DOHH2 (cell line): ENCODE data around the gene CCDC9.
A peak's percentile ranks its signal among the peaks of the same experiment; 100 is the strongest.
"Not testable (repeated sequence)": the region's sequence is repeated elsewhere in the genome, so short reads cannot be mapped to it uniquely, and the experiment has no call there.

Source experiments
- H3F3A ChIP-seq: fragments of 200-600 bp; sonication (generic), shearing (Covaris generic); 2 replicates; pipeline ENCODE4 v1.6.0; 2016; ENCODE audit warnings: antibody characterized with exemption, mild to moderate bottlenecking; ENCODE audit not compliant: control insufficient read depth, insufficient read depth
- H3K27ac ChIP-seq: fragments of 200-600 bp; sonication (generic); 2 replicates; pipeline ENCODE4 v1.5.1; 2014; ENCODE audit warnings: low read depth, mild to moderate bottlenecking, low read length, moderate library complexity
- H3K27me3 ChIP-seq: fragments of 200-600 bp; sonication (generic); 2 replicates; pipeline ENCODE4 v1.6.1; 2014; ENCODE audit warnings: mild to moderate bottlenecking, low read length, mixed read lengths; ENCODE audit not compliant: control insufficient read depth
- H3K36me3 ChIP-seq: fragments of 200-600 bp; sonication (generic); 2 replicates; pipeline ENCODE4 v1.6.1; 2014; ENCODE audit warnings: mild to moderate bottlenecking, low read length, moderate library complexity, mixed read lengths; ENCODE audit not compliant: control insufficient read depth
- H3K4me1 ChIP-seq: fragments of 200-600 bp; sonication (generic); 2 replicates; pipeline ENCODE4 v1.6.1; 2014; ENCODE audit warnings: mild to moderate bottlenecking, low read length, mixed read lengths; ENCODE audit not compliant: control insufficient read depth
- H3K4me2 ChIP-seq: fragments of 200-600 bp; sonication (generic); 2 replicates; pipeline ENCODE4 v1.6.0; 2014; ENCODE audit warnings: mild to moderate bottlenecking, low read length, moderate library complexity
- H3K4me3 ChIP-seq: fragments of 200-600 bp; sonication (generic); 2 replicates; pipeline ENCODE4 v1.5.1; 2014; ENCODE audit warnings: mild to moderate bottlenecking, low read length, mixed read lengths
- H3K79me2 ChIP-seq: fragments of 200-600 bp; sonication (generic); 2 replicates; pipeline ENCODE4 v1.6.1; 2014; ENCODE audit warnings: mild to moderate bottlenecking, low read length, mixed read lengths; ENCODE audit not compliant: control insufficient read depth
- H3K9me2 ChIP-seq: fragments of 200-600 bp; sonication (generic); replicated peaks from 2 replicates; pipeline ENCODE4 v1.6.1; 2014; ENCODE audit warnings: mild to moderate bottlenecking, low read length, mixed read lengths; ENCODE audit not compliant: control insufficient read depth
- H3K9me3 ChIP-seq: fragments of 200-600 bp; sonication (generic); 2 replicates; pipeline ENCODE4 v1.6.1; 2014; ENCODE audit warnings: antibody characterized with exemption, low read length, mixed read lengths; ENCODE audit not compliant: control insufficient read depth, insufficient read depth
- H4K20me1 ChIP-seq: fragments of 200-600 bp; sonication (generic); 2 replicates; pipeline ENCODE4 v1.6.0; 2014; ENCODE audit warnings: low read depth, mild to moderate bottlenecking, antibody characterized with exemption, low read length, moderate library complexity; ENCODE audit not compliant: control insufficient read depth, insufficient read depth
- EZH2phosphoT487 ChIP-seq: fragments of 200-600 bp; sonication (generic); IDR thresholded peaks from 2 replicates; pipeline ENCODE4 v1.6.1; 2017; ENCODE audit warnings: borderline replicate concordance, mild to moderate bottlenecking, antibody characterized with exemption, low read length, moderate library complexity, mixed read lengths
- TF ChIP-seq, protein P1 (sequence below): fragments of 200-600 bp; sonication (generic); IDR thresholded peaks from one replicate; pipeline ENCODE4 v1.5.1; 2014; ENCODE audit warnings: antibody characterized with exemption, mild to moderate bottlenecking, low read depth, low read length; ENCODE audit not compliant: poor library complexity, severe bottlenecking

CCDC9 gene

DNA sequence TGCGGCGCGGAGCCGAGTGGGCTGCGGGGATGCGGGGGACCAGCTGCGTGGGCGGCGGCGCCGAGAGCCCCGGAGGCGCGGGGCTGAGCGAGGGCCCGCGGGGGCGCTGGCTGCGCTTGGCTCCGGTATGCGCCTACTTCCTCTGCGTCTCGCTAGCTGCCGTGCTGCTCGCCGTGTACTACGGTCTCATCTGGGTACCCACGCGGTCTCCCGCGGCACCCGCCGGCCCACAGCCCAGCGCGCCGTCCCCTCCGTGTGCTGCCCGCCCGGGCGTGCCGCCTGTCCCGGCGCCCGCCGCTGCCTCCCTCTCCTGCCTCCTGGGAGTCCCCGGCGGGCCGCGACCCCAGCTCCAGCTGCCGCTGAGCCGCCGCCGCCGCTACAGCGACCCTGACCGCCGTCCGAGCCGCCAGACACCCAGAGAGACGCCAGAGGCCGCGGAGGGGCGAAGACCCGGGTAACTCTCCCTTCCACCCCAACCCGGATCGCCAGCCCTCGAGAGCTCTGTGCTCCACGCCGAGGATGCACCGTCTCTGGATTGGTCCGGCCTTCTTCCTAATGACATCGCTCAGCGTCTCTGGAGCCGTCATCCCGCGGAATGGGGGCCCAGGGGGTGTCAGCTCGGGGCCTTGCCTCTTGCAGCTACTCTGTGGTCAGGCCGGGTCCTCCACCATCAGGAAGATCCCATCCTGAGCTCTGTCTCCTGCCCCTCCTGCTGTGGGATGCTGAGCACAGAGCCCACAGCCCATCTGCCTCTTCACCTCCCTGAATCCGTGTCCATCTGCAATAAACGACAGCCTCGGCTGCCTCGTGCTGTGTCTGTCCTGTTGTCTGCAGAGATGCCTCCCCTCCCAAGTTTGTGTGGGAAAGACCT, 18.8 kb downstream of the CCDC9 start:
- Histone ChIP-seq H3K36me3 (peaks cover 11% of the 10 kb centered on the region), H4K20me1 (no peaks in the 10 kb centered on the region; the same call in 1 of the 2 replicates), H3K27me3 (no peaks in the 10 kb centered on the region), H3K4me2 (peak overlapping the region; percentile 94), H3K9me2 (no peaks in the 10 kb centered on the region), H3K9me3 (no peaks in the 10 kb centered on the region), H3K79me2 (peaks cover 17% of the 10 kb centered on the region), H3F3A (0 out of 2 replicates have a peak, but pooled peaks cover 2% of the 10 kb centered on the region), H3K4me3 (peak overlapping the region; percentile 84), H3K27ac (no peak overlapping the region), H3K4me1 (peaks cover 36% of the 10 kb centered on the region)
- TF ChIP-seq, protein P1, sequence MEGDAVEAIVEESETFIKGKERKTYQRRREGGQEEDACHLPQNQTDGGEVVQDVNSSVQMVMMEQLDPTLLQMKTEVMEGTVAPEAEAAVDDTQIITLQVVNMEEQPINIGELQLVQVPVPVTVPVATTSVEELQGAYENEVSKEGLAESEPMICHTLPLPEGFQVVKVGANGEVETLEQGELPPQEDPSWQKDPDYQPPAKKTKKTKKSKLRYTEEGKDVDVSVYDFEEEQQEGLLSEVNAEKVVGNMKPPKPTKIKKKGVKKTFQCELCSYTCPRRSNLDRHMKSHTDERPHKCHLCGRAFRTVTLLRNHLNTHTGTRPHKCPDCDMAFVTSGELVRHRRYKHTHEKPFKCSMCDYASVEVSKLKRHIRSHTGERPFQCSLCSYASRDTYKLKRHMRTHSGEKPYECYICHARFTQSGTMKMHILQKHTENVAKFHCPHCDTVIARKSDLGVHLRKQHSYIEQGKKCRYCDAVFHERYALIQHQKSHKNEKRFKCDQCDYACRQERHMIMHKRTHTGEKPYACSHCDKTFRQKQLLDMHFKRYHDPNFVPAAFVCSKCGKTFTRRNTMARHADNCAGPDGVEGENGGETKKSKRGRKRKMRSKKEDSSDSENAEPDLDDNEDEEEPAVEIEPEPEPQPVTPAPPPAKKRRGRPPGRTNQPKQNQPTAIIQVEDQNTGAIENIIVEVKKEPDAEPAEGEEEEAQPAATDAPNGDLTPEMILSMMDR, result no peak
- TF ChIP-seq EZH2phosphoT487, result no peak

DNA sequence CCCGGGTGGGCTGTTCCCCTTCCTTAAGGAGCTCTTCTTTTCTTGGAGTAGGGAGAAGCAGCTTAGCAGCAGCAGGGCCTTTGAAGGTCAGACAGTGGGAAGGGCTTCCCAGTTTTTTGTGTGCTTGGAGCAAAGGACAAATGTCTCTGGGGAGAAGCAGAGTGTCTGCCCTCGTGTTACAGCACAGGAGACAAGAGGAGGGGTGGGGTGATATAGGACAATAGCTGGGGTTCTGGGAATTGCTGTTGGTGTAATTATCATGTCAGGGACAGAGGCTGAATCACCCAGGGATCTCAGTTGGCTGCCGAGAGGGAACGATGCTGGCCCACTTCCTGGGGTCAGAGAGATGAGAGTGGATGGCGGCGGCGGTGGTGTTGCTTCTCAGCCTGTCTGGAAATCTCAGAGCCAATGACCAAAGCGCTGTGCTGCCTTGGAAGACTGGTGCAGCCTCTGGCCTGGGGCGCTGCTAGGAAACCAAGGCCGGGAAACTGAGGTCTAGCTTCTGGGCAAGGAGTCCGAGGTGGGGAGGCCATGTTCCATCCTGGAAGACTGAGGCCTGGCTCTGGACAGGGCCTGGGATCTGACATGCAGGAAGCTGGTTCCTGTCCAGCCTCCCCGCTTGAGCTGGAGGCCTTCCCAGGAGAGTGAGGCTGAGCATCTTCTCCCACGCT, 19.6 kb downstream of the CCDC9 start:
- peak overlapping the region; percentile 94 for H3K4me2 ChIP-seq
- peaks cover 10% of the 10 kb centered on the region for H3K36me3 ChIP-seq
- TF ChIP-seq EZH2phosphoT487, result no peak
- no peaks in the 10 kb centered on the region for H3K9me3 ChIP-seq
- no peak overlapping the region for H3K27ac ChIP-seq
- 0 out of 2 replicates have a peak, but pooled peaks cover 2% of the 10 kb centered on the region for H3F3A ChIP-seq
- H3K9me2 ChIP-seq, result no peaks in the 10 kb centered on the region
- peaks cover 17% of the 10 kb centered on the region for H3K79me2 ChIP-seq
- H4K20me1 ChIP-seq, result no peaks in the 10 kb centered on the region; the same call in 1 of the 2 replicates
- peaks cover 39% of the 10 kb centered on the region for H3K4me1 ChIP-seq
- peak overlapping the region; percentile 84 for H3K4me3 ChIP-seq
- no peaks in the 10 kb centered on the region for H3K27me3 ChIP-seq

DNA sequence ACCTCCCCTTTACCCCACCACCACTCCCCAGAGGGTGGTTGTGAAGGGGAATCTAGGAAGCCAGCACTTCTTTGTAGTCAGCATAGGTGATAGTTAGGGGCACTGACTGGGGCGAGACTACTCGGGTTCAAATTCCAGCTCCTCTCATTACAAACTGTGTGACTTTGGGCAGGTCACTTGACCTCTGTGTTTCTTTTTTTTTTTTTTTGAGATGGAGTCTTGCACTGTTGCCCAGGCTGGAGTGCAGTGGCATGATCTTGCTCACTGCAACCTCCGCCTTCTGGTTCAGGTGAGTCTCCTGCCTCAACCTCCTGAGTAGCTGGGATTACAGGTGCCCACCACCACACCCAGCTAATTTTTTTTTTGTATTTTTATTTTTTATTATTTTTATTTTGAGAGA, 20.2 kb downstream of the CCDC9 start:
- H3F3A ChIP-seq, H3K9me2 ChIP-seq, H3K9me3 ChIP-seq, H4K20me1 ChIP-seq, H3K4me3 ChIP-seq, H3K36me3 ChIP-seq, H3K27ac ChIP-seq, H3K27me3 ChIP-seq: not testable (repeated sequence)
- Histone ChIP-seq H3K4me2 (0 out of 2 replicates have a peak overlapping the region, but pooled peaks have one; percentile 94), H3K4me1 (peaks cover 39% of the 10 kb centered on the region), H3K79me2 (peaks cover 17% of the 10 kb centered on the region)

DNA sequence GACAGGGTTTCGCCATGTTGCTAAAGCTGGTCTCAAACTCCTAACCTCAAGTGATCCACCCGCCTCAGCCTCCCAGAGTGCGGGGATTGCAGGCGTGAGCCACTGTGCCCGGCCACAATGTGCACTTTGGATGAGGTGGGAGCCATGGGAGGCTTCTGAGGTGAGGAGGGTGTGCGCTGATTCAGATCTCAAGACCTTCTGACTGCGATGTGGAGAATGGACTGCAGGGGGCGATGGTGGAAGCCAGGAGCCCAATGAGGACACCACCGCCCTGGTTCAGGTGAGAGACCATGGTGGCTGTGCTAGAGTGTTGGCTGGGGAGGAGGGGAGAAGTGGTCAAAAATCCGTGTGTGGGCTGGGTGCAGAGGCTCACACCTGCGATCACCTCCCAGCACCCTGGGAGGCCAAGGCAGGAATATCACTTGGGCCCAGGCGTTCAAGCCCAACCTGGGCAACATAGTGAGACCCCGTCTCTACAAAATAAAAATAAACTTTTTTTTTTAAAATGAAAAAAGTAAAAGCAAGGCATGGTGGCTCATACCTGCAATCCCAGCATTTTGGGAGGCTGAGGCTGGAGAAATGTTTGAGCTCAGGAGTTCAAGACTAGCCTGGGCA, 24.0 kb downstream of the CCDC9 start:
- peaks cover 9% of the 10 kb centered on the region for H3F3A ChIP-seq
- no peaks in the 10 kb centered on the region; the same call in 1 of the 2 replicates for H4K20me1 ChIP-seq
- H3K27me3 ChIP-seq, result no peaks in the 10 kb centered on the region
- H3K27ac ChIP-seq, result no peak overlapping the region
- no peak overlapping the region for H3K4me3 ChIP-seq
- H3K79me2 ChIP-seq, result peaks cover 12% of the 10 kb centered on the region
- H3K4me1 ChIP-seq, result peaks cover 53% of the 10 kb centered on the region
- peaks cover 7% of the 10 kb centered on the region; the same call in 1 of the 2 replicates for H3K36me3 ChIP-seq
- TF ChIP-seq, protein P1, result peak; percentile 72
- TF ChIP-seq EZH2phosphoT487, result no peak
- no peak overlapping the region for H3K4me2 ChIP-seq
- no peaks in the 10 kb centered on the region for H3K9me3 ChIP-seq
- no peaks in the 10 kb centered on the region for H3K9me2 ChIP-seq
